Mesenchymal stem cell (in vitro differentiated cells and primary cell): ENCODE measurements around the gene RAB11FIP4.

Experiments
- DNase-seq: peaks from one replicate; pipeline ENCODE4 v3.0.0-alpha.2; 2013
- H2AFZ ChIP-seq: one replicate; pipeline ENCODE4 v1.6.1; 2013; ENCODE audit warnings: low read depth, mild to moderate bottlenecking, control low read depth, inconsistent platforms, low read length, moderate library complexity
- H2AK5ac ChIP-seq: 2 replicates; pipeline ENCODE4 v1.6.1; 2013; ENCODE audit warnings: low read length, moderate library complexity, mild to moderate bottlenecking, inconsistent platforms; ENCODE audit not compliant: severe bottlenecking
- H2BK120ac ChIP-seq: one replicate; pipeline ENCODE4 v1.6.1; 2013; ENCODE audit warnings: low read depth, mild to moderate bottlenecking, inconsistent platforms, low read length, moderate library complexity
- H2BK12ac ChIP-seq, 2 experiments: one replicate each; pipeline ENCODE4 v1.6.1; 2013; ENCODE audit warnings: inconsistent platforms in 2 of 2, low read length in 2 of 2, mild to moderate bottlenecking in 2 of 2, moderate library complexity in 2 of 2, control low read depth in 1 of 2
- H2BK15ac ChIP-seq: one replicate; pipeline ENCODE4 v1.6.1; 2013; ENCODE audit warnings: mild to moderate bottlenecking, low read depth, inconsistent platforms; ENCODE audit not compliant: poor library complexity, severe bottlenecking
- H2BK5ac ChIP-seq: 2 replicates; pipeline ENCODE4 v1.6.1; 2013; ENCODE audit warnings: low read depth, mild to moderate bottlenecking, low read length, control low read depth, inconsistent platforms; ENCODE audit not compliant: poor library complexity, severe bottlenecking
- H3K14ac ChIP-seq, 2 experiments: one replicate each; pipeline ENCODE4 v1.6.1; 2013; ENCODE audit warnings: inconsistent platforms in 2 of 2, low read length in 2 of 2, control low read depth in 1 of 2, mild to moderate bottlenecking in 1 of 2, moderate library complexity in 1 of 2
- H3K18ac ChIP-seq, 2 experiments: one replicate each; pipeline ENCODE4 v1.6.1; 2013; ENCODE audit warnings: inconsistent platforms in 2 of 2, low read length in 2 of 2, control low read depth in 1 of 2, low read depth in 1 of 2, mild to moderate bottlenecking in 1 of 2
- H3K23ac ChIP-seq, 2 experiments: one replicate each; pipeline ENCODE4 v1.6.1; 2013; ENCODE audit warnings: inconsistent platforms in 2 of 2, low read length in 2 of 2, mild to moderate bottlenecking in 2 of 2, moderate library complexity in 2 of 2, control low read depth in 1 of 2
- H3K27ac ChIP-seq: 2 replicates; pipeline ENCODE4 v1.5.1; 2013; ENCODE audit warnings: mild to moderate bottlenecking, moderate library complexity, low read length, control low read depth, inconsistent platforms; ENCODE audit not compliant: poor library complexity, severe bottlenecking
- H3K27me3 ChIP-seq, 2 experiments: 2 replicates each; pipeline versions ENCODE4 v1.6.1 to v1.7.0; 2013; ENCODE audit warnings: low read length in 2 of 2, mild to moderate bottlenecking in 2 of 2, moderate library complexity in 2 of 2, control low read depth in 1 of 2, inconsistent platforms in 1 of 2; ENCODE audit not compliant: control insufficient read depth in 1 of 2, insufficient read depth in 1 of 2
- H3K36me3 ChIP-seq, 2 experiments: 2 replicates each; pipeline versions ENCODE4 v1.6.1 to v1.7.0; 2013; ENCODE audit warnings: low read length in 2 of 2, control low read depth in 1 of 2, inconsistent platforms in 1 of 2, low read depth in 1 of 2, mild to moderate bottlenecking in 1 of 2; ENCODE audit not compliant: insufficient read depth in 2 of 2, control insufficient read depth in 1 of 2
- H3K4ac ChIP-seq, 2 experiments: one replicate each; pipeline ENCODE4 v1.6.1; 2013; ENCODE audit warnings: inconsistent platforms in 2 of 2, low read length in 2 of 2, mild to moderate bottlenecking in 2 of 2, moderate library complexity in 2 of 2, control low read depth in 1 of 2, low read depth in 1 of 2
- H3K4me1 ChIP-seq: 2 replicates; pipeline ENCODE4 v1.6.1; 2013; ENCODE audit warnings: low read depth, low read length, control low read depth; ENCODE audit not compliant: control insufficient read depth, insufficient read depth
- H3K4me2 ChIP-seq: 2 replicates; pipeline ENCODE4 v1.6.1; 2013; ENCODE audit warnings: low read length, mild to moderate bottlenecking, inconsistent platforms; ENCODE audit not compliant: poor library complexity, severe bottlenecking
- H3K4me3 ChIP-seq, 2 experiments: 2 replicates each; pipeline versions ENCODE4 v1.5.1 to v1.7.0; 2013; ENCODE audit warnings: low read length in 2 of 2, mild to moderate bottlenecking in 2 of 2, control low read depth in 1 of 2, low read depth in 1 of 2; ENCODE audit not compliant: insufficient read depth in 1 of 2
- H3K79me1 ChIP-seq: replicated peaks from 2 replicates; pipeline ENCODE4 v1.6.1; 2013; ENCODE audit warnings: mild to moderate bottlenecking, control low read depth, low read length, inconsistent platforms; ENCODE audit not compliant: poor library complexity, severe bottlenecking
- H3K9ac ChIP-seq: 2 replicates; pipeline ENCODE4 v1.7.0; 2013; ENCODE audit warnings: mild to moderate bottlenecking, low read length, moderate library complexity
- H3K9me3 ChIP-seq: 2 replicates; pipeline ENCODE4 v1.7.0; 2013; ENCODE audit warnings: mild to moderate bottlenecking, low read length; ENCODE audit not compliant: control insufficient read depth
- H4K8ac ChIP-seq: one replicate; pipeline ENCODE4 v1.6.1; 2013; ENCODE audit warnings: inconsistent platforms, mild to moderate bottlenecking, low read length, moderate library complexity
- H4K91ac ChIP-seq: one replicate; pipeline ENCODE4 v1.6.1; 2013; ENCODE audit warnings: mild to moderate bottlenecking, low read length, inconsistent platforms
- WGBS: methylation state at CpG from one replicate; pipeline ENCODE4 v1.1.7; 2013; ENCODE audit warnings: mixed read lengths; 5-methylcytosine and 5-hydroxymethylcytosine counted together

Gene RAB11FIP4

GRCh38 chr17:31452561-31453110, 61.2 kb downstream of the RAB11FIP4 start:
- no peak overlapping the region for H3K4ac ChIP-seq
- H3K14ac ChIP-seq, result no peak overlapping the region
- no peak overlapping the region for H3K4me2 ChIP-seq
- H2BK120ac ChIP-seq, result no peak overlapping the region
- H4K8ac ChIP-seq, result no peak overlapping the region
- no peaks in the 10 kb centered on the region for H3K36me3 ChIP-seq
- peaks cover 9% of the 10 kb centered on the region for H3K9me3 ChIP-seq
- no peak overlapping the region for H3K4me3 ChIP-seq
- no peak for DNase-seq
- H2BK15ac ChIP-seq, result no peak overlapping the region
- H3K4me1 ChIP-seq, result no peaks in the 10 kb centered on the region
- no peak overlapping the region for H2AK5ac ChIP-seq
- no peaks in the 10 kb centered on the region for H3K79me1 ChIP-seq
- H3K27ac ChIP-seq, result no peak overlapping the region
- no peak overlapping the region for H2BK5ac ChIP-seq
- H3K23ac ChIP-seq, result no peak overlapping the region
- H4K91ac ChIP-seq, result no peak overlapping the region
- H2AFZ ChIP-seq, result no peak overlapping the region
- WGBS, result 73% methylated on average over 9 of the region's 10 CpGs
- no peak overlapping the region for H2BK12ac ChIP-seq
- no peak overlapping the region for H3K18ac ChIP-seq
- no peak overlapping the region for H3K9ac ChIP-seq
- peaks cover 7 to 19% of the 10 kb centered on the region in 2 experiments for H3K27me3 ChIP-seq

DNA sequence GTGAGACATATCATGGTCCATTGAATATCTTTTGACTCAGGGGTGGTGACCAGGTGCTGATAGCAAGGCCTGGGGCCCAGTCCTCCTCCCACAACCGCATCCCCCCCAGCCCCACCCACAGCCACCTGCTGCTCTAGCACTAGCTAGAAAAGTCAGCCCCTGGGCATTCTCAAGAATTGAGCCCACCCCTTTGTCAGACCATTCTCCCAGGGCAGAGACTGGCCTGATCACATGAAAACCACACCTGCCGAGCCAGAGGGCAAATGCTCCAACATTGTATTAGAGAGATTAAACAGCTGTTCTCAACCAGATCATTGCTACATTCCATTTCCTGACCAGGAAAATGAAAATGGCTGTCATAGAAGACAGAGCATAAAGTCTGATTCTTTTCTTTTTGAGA, 62.4 kb downstream of the RAB11FIP4 start:
- Histone ChIP-seq H3K36me3 (no peaks in the 10 kb centered on the region), H3K4me2 (no peak overlapping the region), H3K4ac (no peak overlapping the region), H3K4me3 (no peak overlapping the region), H3K27me3 (peaks cover 16 to 30% of the 10 kb centered on the region in 2 experiments), H4K91ac (no peak overlapping the region), H3K9me3 (peaks cover 9% of the 10 kb centered on the region), H2AFZ (no peak overlapping the region), H2BK12ac (no peak overlapping the region), H3K18ac (no peak overlapping the region), H4K8ac (no peak overlapping the region), H3K27ac (no peak overlapping the region), H3K14ac (no peak overlapping the region), H3K9ac (no peak overlapping the region), H2BK15ac (no peak overlapping the region), H3K4me1 (no peaks in the 10 kb centered on the region), H2BK120ac (no peak overlapping the region), H2AK5ac (no peak overlapping the region), H2BK5ac (no peak overlapping the region), H3K23ac (no peak overlapping the region), H3K79me1 (no peaks in the 10 kb centered on the region)
- DNase-seq, result no peak
- 74% methylated on average over 1 of the region's 2 CpGs for WGBS

DNA sequence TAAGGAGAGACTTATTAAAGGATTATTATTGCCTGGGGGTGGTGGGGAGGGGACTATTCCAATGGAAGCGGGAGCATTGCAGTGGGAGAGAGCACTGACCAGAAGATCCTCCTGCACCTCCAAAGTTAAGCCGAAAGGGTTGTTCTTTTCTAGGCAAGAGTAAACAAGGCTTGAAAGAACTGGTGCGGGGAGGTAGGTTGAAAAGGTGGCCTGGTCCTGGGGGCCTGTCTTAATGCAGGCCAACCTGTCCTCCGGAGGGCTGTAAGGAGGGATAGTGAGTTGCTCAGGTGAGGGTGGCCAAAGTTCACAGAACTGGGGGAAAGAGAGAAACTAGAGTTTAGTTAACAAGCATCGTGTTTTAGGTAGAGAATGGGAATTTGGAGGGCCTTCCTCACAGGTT, 65.3 kb downstream of the RAB11FIP4 start:
- H3K9me3 ChIP-seq, result peaks cover 9% of the 10 kb centered on the region
- H2BK12ac ChIP-seq, result no peak overlapping the region
- no peaks in the 10 kb centered on the region for H3K79me1 ChIP-seq
- H2BK15ac ChIP-seq, result no peak overlapping the region
- H3K36me3 ChIP-seq, result no peaks in the 10 kb centered on the region
- H3K23ac ChIP-seq, result no peak overlapping the region
- no peak overlapping the region for H3K9ac ChIP-seq
- no peak overlapping the region for H2AFZ ChIP-seq
- WGBS, result 97% methylated on average over 5 of the region's 5 CpGs
- no peak overlapping the region for H4K8ac ChIP-seq
- no peak overlapping the region for H3K14ac ChIP-seq
- H4K91ac ChIP-seq, result no peak overlapping the region
- H3K4me2 ChIP-seq, result no peak overlapping the region
- no peak overlapping the region for H3K27ac ChIP-seq
- H2AK5ac ChIP-seq, result no peak overlapping the region
- H3K27me3 ChIP-seq, result peaks cover 32 to 59% of the 10 kb centered on the region in 2 experiments
- H3K4ac ChIP-seq, result no peak overlapping the region
- no peak overlapping the region for H2BK5ac ChIP-seq
- no peak overlapping the region for H3K4me3 ChIP-seq
- no peak for DNase-seq
- no peak overlapping the region for H3K18ac ChIP-seq
- H2BK120ac ChIP-seq, result no peak overlapping the region
- no peaks in the 10 kb centered on the region for H3K4me1 ChIP-seq

GRCh38 chr17:31457391-31458234, 66.1 kb downstream of the RAB11FIP4 start:
- Histone ChIP-seq H3K27me3 (peaks cover 32 to 59% of the 10 kb centered on the region in 2 experiments), H4K8ac (no peak overlapping the region), H3K79me1 (no peaks in the 10 kb centered on the region), H3K9ac (no peak overlapping the region), H2AFZ (no peak overlapping the region), H2BK15ac (no peak overlapping the region), H4K91ac (no peak overlapping the region), H3K27ac (no peak overlapping the region), H3K23ac (no peak overlapping the region), H2BK120ac (no peak overlapping the region), H3K14ac (no peak overlapping the region), H3K9me3 (peaks cover 9% of the 10 kb centered on the region), H2AK5ac (no peak overlapping the region), H2BK5ac (no peak overlapping the region), H3K4me3 (no peak overlapping the region), H3K4me1 (no peaks in the 10 kb centered on the region), H3K4ac (no peak overlapping the region), H3K36me3 (no peaks in the 10 kb centered on the region), H3K18ac (no peak overlapping the region), H2BK12ac (no peak overlapping the region), H3K4me2 (no peak overlapping the region)
- 62% methylated on average over 8 of the region's 10 CpGs for WGBS
- DNase-seq, result no peak
